ENCODE data around the gene MACIR.

The MACIR gene

GRCh38 chr5:103244398-103244797 lies 14.2 kb upstream of the MACIR start:
- no peak for DNase-seq (ENCODE audit: low read depth in 2 of 3, low spot score in 2 of 3)

DNA sequence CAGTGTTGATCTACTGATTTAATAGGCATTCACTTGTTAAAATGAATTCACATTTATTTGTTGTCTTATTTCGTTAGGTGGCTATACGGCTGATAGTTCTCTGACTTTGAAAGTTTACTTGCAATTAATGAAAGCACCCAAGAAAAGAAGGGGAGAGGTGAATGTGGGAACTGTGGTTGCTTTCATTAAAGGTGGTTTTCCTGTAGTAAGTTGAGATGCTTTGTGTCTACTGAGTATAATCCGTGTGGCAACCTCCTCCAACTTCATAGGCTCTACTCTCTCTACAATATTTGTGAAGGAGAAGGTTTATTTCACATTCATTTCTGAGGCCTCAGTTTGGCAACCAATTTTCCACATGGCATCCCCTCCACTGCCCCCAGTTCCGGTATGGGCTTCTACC lies 12.8 kb upstream of the MACIR start:
- no peak for DNase-seq (ENCODE audit: low read depth in 2 of 3, low spot score in 2 of 3)

- no peak for DNase-seq (ENCODE audit: low read depth in 2 of 3, low spot score in 2 of 3)
Observed at GRCh38 chr5:103247118-103247517, 11.4 kb upstream of the MACIR start.

GRCh38 chr5:103249068-103249467 lies 9.5 kb upstream of the MACIR start:
- DNase-seq (ENCODE audit: low read depth in 2 of 3, low spot score in 2 of 3) = no peak

DNA sequence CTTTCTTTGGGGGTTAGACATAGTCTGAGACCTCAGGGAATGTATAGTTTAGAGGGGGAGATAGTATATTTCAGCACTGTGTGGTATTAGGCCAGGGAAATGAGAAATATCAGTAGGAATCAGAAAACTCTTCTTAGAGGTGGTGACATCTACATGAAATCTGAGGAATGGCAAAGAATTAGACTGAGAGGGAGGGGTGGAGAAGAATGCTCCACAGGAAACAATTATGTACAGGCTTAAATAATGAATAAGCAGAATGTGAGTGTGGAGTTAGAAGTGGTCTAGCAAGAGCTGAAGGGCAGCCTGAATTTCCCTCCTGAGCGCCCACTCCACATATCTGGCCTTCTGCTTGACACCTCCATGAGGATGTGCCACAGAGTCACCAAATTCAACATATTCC lies 3.6 kb upstream of the MACIR start:
- no peak for DNase-seq (ENCODE audit: low read depth in 2 of 3, low spot score in 2 of 3)

DNA sequence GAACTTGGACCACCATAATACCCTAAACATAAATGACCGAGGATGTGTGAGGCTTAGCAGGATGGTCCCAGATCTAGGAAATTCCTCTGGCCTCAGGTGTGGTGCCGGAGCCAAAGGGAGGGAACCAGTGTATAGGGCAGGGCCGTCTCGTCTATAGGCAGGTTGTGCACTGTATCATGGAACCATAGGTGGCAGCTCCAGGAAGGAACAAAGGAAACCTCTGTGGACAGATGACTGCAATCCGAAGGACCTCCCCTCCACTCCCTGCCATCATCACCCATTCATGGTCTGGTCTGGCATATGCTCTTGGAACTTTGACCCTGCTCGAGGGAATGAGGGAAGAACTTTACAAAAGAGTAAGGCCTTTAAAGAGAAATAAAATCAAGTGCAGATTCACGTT lies 2.9 kb upstream of the MACIR start:
- no peak for DNase-seq (ENCODE audit: low read depth in 2 of 3, low spot score in 2 of 3)

DNA sequence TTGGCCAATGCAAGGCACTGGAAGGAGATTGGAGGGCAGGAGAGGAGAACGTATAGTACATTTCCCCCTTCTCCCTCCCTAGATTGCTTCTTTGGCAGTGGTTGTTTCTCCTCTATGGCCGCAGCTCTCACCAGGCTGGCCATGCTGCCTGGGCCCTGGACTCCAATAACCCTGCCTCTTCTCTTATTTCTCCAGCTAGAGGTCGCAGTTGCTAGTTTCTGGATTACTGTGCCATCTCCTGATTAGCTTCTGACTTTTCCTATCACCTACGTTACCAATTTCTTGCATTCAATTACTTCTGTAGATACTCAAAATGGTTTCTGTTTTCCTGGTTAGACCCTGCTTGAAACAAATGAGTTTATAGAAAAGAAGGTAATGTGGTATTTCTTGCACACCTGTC lies 2.4 kb upstream of the MACIR start:
- no peak for DNase-seq (ENCODE audit: low read depth in 2 of 3, low spot score in 2 of 3)

DNA sequence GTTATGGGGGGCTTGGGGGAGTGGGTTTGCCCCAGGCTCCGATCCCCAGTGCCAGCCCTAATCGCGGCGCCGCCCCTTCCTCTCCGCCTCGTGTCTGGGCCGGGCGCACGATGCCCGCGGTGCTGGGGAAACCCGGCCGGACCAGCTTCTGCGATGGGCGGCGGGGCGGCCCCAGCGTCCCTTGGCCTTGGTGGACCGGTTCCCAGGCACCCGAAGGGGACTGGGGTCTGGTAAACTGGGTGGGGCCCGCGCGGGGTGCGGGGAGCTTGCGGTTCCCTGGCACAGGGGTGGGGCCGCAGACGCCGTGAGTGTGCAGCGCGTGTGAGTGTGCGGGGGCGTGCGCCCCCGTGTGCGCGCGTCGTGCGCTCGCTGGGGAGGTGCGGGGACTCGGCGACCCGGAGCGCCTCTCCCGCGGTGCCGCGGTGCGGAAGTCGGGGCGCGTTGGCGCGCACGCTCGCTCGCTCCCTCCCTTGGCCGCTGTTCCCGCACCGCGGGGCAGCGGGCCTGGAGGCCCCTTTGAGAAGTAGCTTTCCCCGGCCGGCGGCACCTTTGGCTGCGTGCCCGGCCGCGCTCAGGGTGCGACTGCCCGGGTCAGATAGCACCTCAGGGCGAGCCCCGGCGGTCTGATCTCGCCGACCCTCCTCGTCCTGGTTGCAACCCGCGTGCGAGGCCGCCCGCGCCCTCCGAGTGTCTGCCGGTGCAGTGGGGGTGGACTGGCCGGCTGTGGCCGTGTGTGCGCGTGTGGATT lies 568 bp downstream of the MACIR start:
- peak; percentile 27 to 45 (median 38) for DNase-seq (ENCODE audit: low read depth in 2 of 3, low spot score in 2 of 3)

DNA sequence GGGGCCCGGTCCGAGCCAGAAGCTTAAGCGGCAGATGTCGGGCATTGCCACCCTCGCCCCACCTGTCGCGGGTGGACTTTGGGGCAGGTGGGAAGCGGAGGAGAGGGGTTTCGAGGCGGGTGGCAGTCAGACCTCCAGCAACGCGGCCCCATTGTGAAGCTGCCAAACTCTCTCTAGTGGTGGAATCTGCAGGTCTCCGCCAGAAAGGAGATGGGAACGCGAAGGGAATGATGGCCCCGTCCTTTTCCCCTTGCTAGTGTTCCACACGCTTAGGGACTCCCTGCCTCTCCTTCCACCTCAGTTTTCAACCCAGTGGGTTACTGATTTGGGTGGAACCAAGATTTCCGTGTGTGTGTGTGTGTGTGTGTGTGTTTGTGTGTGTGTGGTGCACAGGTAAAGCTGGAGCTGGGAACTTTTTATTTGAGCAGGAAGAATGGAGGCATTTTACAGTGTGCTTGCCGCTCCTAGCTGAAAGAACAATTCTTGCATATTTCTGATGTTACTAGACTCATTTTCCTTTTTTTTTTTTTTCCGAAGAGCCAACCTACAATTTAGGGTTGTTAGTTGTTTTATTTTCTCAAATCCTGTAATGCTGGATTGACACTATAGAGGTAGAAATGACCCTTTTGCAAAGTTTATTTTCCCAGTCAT lies 1.3 kb downstream of the MACIR start:
- DNase-seq (ENCODE audit: low read depth in 2 of 3, low spot score in 2 of 3) = peak in 2 of 3 experiments; percentile 5

DNA sequence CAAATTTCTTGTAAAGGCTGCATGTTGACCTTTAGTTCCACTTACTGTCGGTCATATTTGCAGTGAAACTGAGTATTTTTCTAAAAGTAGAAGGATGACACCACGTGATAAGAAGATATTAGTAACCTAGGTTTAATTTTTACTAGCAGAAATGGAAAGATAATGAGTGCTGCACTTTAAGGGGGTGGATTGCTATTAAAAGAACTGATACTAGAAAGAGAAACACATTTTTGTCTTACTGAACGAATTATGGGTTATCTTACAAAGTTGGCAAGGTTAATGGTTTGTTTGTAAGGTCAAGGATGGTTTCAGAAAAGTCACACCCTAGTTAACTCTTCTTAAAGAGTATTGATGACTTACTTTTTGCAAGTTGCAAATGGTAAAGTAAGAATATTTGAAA lies 2.4 kb downstream of the MACIR start:
- no peak for DNase-seq (ENCODE audit: low read depth in 2 of 3, low spot score in 2 of 3)

GRCh38 chr5:103262422-103262871 lies 3.9 kb downstream of the MACIR start:
- DNase-seq (ENCODE audit: low read depth in 2 of 3, low spot score in 2 of 3) = no peak

GRCh38 chr5:103263054-103263453 lies 4.5 kb downstream of the MACIR start:
- DNase-seq (ENCODE audit: low read depth in 2 of 3, low spot score in 2 of 3) = no peak

GRCh38 chr5:103264508-103264907 lies 5.9 kb downstream of the MACIR start:
- DNase-seq (ENCODE audit: low read depth in 2 of 3, low spot score in 2 of 3) = no peak

DNA sequence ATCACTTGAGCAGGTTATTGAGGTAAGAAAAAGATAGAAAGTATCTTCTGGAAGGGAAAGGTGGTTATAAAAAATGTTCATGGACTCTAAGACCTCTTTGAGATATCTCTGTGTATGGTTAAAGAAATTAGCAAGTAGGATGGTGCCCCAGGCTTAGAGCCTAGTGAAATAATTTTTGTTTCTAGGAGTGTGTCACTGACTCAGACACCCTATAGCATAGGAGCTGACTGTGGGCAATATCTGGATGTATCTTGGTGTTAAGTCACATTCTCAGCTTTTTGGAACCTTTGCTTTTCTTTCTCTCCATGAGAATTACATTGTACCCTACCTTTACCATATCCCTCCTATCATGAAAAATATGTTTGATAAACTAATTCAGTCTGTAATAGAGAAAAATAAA lies 12.0 kb downstream of the MACIR start:
- no peak for DNase-seq (ENCODE audit: low read depth in 2 of 3, low spot score in 2 of 3)

- DNase-seq (ENCODE audit: low read depth in 2 of 3, low spot score in 2 of 3) = no peak
Observed at GRCh38 chr5:103271570-103272289, 13.2 kb downstream of the MACIR start.

- DNase-seq (ENCODE audit: low read depth in 2 of 3, low spot score in 2 of 3) = no peak
Observed at GRCh38 chr5:103272377-103272776, 13.8 kb downstream of the MACIR start.

DNA sequence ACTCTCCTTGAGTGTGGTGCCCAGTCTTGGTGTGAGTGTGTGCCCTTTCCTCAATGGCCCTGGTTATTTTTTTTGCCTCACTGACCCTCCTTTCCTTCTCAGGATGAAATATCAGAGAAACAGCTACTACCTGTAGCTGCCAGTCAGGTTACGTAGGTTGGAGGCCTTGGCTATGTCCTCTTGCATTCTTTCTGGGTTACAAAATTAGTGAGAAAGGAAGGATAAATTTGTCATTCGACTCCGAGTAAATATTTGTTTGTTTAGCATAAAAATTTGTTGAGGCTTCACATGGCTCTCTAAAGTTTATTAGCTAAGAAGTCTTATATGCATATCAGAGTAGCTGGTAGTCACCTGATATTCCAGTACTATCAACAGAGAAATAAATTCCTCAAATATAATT lies 15.4 kb downstream of the MACIR start:
- no peak for DNase-seq (ENCODE audit: low read depth in 2 of 3, low spot score in 2 of 3)

- DNase-seq (ENCODE audit: low read depth in 2 of 3, low spot score in 2 of 3) = no peak
Observed at GRCh38 chr5:103275851-103276250, 17.3 kb downstream of the MACIR start.

GRCh38 chr5:103280967-103281366 lies 22.4 kb downstream of the MACIR start:
- no peak for DNase-seq (ENCODE audit: low read depth in 2 of 3, low spot score in 2 of 3)

DNA sequence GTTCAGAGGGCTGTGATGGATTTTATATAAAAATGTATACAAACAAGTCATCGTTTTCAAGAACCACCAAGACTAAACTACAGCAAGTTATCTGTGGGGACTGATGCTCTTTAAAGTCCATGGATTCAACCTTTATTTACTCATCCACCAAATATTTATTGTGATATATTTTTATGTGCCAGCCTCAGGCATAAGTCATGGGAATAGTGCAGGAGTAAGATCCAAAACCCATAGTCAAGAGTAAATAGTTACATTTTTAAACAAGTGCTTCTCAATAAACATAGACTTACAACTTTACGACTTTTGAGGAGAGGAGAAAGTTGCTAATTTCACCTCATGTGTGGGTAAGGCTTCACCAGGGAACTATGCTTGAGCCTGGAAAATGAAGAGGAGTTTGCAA lies 24.6 kb downstream of the MACIR start:
- no peak for DNase-seq (ENCODE audit: low read depth in 2 of 3, low spot score in 2 of 3)

DNA sequence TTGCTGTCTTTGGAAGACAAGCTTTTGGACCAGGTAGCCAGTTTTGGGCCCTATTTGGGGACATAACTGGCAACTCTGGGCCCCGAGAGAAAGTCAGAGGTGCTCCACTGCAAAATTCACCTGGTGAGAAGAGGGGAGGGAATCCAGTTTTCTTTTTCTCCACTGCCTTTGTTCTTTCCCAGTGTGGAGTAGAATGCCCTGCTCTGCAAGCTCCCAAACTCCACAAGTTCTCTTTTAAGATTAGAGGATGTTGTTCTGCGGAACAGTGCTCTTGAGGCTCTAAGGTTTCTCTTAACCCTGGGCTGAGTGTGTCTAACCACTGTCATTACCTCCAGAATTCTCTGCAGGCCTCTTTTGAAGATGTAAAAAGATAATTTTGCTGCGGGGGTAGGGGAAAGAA lies 25.3 kb downstream of the MACIR start:
- DNase-seq (ENCODE audit: low read depth in 2 of 3, low spot score in 2 of 3) = no peak

DNA sequence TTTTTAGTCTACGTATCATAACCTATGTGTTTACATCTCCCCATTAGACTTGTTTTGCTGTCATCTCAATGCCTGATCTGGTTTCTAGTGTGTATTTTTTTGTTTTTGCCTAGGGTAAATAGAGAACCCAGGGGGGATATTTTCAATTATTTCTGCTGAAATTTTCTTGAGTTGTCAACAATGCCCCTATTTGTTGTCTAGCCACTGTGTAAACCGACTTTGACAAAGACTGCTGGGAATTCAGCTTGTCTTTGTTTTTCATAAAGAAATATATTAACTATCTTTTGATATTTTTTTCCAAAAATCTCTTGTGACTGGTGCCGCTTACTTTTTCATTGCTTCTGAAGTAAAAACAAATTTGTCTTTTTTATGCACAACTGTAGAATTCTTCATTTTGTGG lies 28.1 kb downstream of the MACIR start:
- DNase-seq (ENCODE audit: low read depth in 2 of 3, low spot score in 2 of 3) = no peak
